GM18909 (cell line): Measurements from ENCODE around the gene GTF2H3.
"Not testable (repeated sequence)": the region's sequence is repeated elsewhere in the genome, so short reads cannot be mapped to it uniquely, and the experiment has no call there.

Experiments used
- ATAC-seq: cut with Tn5 transposase; IDR thresholded peaks from one replicate; pipeline ENCODE4 v1.9.1; 2021; ENCODE audit warnings: mild to moderate bottlenecking; ENCODE audit not compliant: unreplicated experiment, poor library complexity

GTF2H3 gene

GRCh38 chr12:123633379-123634141 lies at the start of gene GTF2H3, which contains the start of gene EIF2B1:
TSS of gene GTF2H3 (plus strand) at chr12:123633829. CDS start at chr12:123633860, 31 bp downstream.
TSS of gene EIF2B1 (minus strand) at chr12:123633686. CDS start at chr12:123633557, 129 bp downstream.
- peak; percentile 93 for ATAC-seq

- no peak for ATAC-seq
Observed at GRCh38 chr12:123591702-123592481, 41.7 kb upstream of the GTF2H3 start.

GRCh38 chr12:123595729-123596128 lies 37.9 kb upstream of the GTF2H3 start:
- ATAC-seq = no peak

GRCh38 chr12:123597100-123597499 lies 36.5 kb upstream of the GTF2H3 start:
- ATAC-seq = no peak

- ATAC-seq = no peak
Observed at GRCh38 chr12:123598522-123598921, 35.1 kb upstream of the GTF2H3 start.

GRCh38 chr12:123599310-123599709 lies 34.3 kb upstream of the GTF2H3 start:
- ATAC-seq = no peak

GRCh38 chr12:123599721-123600120 lies 33.9 kb upstream of the GTF2H3 start:
- no peak for ATAC-seq

GRCh38 chr12:123601602-123602489 lies 31.8 kb upstream of the GTF2H3 start, which contains the start of gene DDX55:
TSS of gene DDX55 (plus strand) at chr12:123602099. CDS start at chr12:123602149, 50 bp downstream.
- ATAC-seq = peak; percentile 85

GRCh38 chr12:123602651-123603195 lies 30.9 kb upstream of the GTF2H3 start:
- ATAC-seq = peak; percentile 1

- not testable (repeated sequence) for ATAC-seq
Observed at GRCh38 chr12:123603495-123603894, 30.1 kb upstream of the GTF2H3 start.

- no peak for ATAC-seq
Observed at GRCh38 chr12:123607756-123608155, 25.9 kb upstream of the GTF2H3 start.

GRCh38 chr12:123608182-123608581 lies 25.4 kb upstream of the GTF2H3 start:
- ATAC-seq = no peak

GRCh38 chr12:123614110-123614509 lies 19.5 kb upstream of the GTF2H3 start:
- ATAC-seq = no peak

- ATAC-seq = no peak
Observed at GRCh38 chr12:123614531-123614930, 19.1 kb upstream of the GTF2H3 start.

GRCh38 chr12:123617144-123617543 lies 16.5 kb upstream of the GTF2H3 start:
- ATAC-seq = no peak

- ATAC-seq = no peak
Observed at GRCh38 chr12:123617580-123617979, 16.0 kb upstream of the GTF2H3 start.

- no peak for ATAC-seq
Observed at GRCh38 chr12:123621101-123621500, 12.5 kb upstream of the GTF2H3 start.

GRCh38 chr12:123621619-123622530 lies 11.8 kb upstream of the GTF2H3 start:
- no peak for ATAC-seq

- no peak for ATAC-seq
Observed at GRCh38 chr12:123634142-123634561, 523 bp downstream of the GTF2H3 start.
